NOMO-1 treated with dmso at 0.1 percent for 144 hours (cell line): ENCODE measurements around the gene PSMA3.

Source experiments
- DNase-seq: peaks from one replicate; lab custom pipeline; 2025; ENCODE audit not compliant: unreplicated experiment; lab: John Stamatoyannopoulos, UW

The PSMA3 gene

DNA sequence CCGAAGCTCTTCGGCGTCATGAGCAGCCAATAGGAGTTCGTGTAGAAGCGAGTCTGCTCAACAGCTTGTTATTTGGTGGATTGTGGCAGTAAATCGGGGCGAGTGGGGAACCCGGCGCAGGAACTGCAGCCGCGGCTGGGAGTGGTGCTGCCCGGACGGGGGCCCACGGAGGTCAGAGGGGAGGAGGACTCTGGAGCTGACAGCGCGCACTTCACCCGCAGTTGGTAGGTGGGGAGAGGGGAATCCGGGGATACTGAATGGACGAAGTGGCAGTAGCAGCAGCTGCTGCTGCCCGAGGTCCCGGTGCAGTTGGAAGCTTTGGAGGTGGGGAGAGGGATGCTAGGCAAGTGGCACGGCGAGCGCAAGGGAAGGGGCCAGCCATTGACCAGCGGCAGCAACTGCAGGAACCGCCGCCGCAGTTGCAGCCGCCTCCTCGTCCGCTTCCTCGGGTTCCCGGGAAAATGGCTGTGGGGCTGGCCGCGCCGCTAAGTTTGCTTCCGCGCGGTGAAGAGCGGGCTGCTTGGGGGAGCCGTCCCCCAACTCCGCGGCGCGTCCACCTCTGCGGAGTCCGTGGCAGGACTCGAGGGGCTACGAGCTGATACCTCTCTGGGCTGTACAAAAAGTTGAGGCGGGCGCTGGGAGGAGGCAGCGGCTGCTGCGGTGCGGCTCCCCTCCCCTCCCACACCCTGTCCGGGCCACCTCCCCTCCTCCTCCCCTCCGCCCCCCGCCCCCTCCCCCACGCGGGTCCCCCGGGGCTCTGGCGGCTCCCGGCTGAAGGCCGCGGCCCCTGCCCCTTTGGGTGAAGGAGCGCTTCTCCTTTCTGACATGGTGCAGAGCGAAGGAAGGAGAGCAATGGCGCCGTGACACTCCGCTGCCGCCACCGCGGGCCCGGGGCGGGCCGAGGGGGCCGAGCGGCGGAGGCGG, 54.1 kb downstream of the PSMA3 start, which contains the start of gene ARID4A:
Gene ARID4A (plus strand): TSS at position 79 of the 924 bp plus-strand sequence. CDS start 1,300 bp downstream, outside the sequence.
- DNase-seq, result no peak

DNA sequence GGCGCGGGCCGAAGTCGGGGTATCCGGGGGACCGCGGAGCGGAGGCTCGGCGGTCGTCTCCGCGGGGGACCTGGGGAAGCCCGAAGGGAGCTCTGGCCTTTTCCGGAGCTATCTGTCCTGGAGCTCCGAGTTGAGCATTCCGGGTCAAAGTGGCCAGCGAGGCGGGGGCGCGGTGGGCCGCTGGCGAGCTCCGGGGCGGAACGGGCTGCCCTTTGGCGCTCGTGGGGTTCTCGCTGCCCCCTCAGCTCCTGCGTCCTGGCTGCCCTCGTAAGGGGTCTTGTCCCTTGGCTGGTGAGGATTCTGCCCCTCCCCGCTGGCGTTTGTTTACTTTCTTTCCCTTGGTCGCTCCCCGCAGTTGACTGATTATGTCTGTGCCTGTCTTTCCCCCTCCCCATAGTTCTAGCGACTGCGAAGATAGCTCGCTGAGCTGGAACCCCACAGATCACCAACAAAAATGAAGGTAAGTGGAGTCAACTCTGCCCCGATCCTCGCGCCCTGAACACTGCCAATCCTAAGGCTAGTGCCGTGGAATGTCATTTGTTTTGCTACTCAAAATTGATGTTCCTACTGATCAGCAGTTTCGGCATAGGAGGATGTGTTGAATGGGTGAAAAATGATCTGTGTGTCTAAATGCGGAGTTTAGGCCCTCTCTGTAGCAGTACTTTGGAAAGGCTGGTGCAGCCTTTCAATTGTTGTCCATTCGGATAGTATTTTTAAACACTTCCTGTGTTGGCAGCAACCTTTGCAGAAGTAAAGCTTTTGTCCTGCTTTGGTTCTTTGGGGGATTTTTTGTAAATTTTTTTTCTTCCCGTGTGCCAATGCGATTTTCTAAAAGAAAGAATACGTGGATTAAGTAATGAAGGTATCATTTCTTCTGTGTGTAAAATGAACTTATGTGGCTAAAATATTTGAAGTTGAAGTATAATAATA, 55.0 kb downstream of the PSMA3 start:
- no peak for DNase-seq

DNA sequence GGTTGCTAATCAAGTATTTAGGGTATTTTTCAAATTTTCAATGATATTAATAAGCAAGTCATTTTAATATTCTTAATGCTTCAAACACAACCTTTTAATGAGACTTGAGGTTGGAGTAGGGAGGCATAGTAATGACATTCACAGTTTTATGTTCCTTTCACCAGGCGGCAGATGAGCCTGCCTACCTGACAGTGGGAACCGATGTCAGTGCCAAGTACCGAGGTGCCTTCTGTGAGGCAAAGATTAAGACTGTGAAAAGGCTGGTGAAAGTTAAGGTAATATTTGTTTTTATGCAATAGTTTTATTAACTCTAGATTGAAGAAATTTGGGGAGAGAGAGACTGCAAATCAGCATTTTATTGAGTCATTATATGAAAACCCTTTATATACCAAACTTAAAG, 56.8 kb downstream of the PSMA3 start:
- no peak for DNase-seq

DNA sequence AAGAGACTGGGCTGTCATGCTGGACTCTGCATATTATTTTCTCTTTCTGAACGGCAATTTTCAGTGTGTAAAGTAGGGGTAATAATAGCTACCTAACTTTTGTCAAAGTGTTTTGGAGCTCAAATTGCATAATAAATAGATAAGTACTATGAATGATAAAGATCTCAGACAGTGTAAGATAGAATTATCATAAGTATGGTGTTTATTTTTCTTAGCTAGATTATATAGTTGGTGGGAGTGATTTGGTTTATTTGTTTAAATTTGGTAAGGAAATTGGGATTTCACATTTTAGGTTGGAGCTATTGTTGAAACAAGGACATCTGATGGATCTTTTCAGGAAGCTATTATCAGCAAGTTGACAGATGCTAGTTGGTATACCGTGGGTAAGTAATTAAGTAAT, 61.1 kb downstream of the PSMA3 start:
- no peak for DNase-seq

DNA sequence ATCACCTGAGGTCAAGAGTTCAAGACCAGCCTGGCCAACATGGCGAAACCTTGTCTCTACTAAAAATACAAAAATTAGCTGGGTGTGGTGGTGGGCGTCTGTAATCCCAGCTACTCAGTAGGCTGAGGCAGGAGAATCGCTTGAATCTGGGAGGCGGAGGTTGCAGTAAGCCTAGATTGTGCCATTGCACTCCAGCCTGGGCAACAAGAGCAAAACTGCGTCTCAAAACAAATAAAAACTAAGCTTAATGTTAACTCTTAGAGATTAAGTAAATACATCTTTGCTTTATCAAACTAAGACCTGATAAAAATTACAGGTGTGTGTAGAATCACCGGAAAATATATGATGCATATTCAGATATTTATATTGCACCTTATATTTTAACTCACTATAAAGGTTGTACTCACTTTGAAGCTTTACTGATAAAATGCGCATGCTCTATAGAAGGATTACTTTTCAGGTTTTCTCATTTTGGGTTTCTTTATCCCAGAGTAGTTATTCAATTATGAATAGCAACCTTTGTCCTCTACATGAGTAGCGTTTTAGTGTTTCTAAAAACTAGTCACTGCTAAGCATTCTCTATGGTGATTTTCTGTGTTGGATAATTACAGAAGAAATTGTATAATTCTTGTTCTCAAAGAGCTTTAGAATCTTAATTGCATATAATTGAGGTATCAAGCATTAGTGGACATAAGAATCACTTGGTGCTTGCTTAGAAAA, 63.1 kb downstream of the PSMA3 start:
- no peak for DNase-seq

DNA sequence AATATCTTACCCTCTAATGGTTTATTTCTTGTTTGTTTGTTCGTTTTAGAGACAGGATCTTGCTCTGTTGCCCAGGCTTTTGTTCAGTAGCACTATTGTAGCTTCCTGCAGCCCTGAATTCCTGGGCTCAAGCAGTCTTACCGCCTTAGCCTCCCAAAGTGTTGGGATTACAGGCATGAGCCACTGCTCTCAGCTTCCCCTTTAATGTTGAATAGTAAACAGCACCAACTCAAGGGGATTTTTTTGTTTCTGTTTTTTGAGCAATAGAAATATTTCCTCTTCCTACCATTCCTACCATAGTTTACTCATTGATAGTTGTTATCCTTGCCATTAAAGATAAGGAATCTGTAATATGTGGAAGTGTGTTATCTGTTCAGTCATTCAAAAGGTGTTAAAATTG, 64.4 kb downstream of the PSMA3 start:
- DNase-seq, result no peak

DNA sequence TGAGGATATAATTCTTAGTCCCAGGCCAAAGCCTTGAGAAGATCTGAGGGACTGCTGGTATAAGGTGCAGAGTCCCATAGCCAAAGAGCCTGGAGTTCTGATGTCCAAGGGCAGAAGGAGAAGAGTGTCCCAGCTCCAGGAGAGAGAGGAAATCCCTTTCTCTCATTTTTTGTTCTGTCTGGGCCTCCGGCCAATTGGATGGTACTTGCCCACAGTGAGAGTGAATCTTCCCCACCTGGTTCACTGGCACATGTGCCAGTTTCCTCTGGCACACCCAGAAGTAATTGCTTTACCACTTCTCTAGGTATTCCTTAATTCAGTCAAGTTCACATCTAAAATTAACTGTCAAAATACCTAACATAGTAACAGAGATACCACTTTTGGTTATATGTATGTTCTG, 69.1 kb downstream of the PSMA3 start:
- DNase-seq, result no peak

DNA sequence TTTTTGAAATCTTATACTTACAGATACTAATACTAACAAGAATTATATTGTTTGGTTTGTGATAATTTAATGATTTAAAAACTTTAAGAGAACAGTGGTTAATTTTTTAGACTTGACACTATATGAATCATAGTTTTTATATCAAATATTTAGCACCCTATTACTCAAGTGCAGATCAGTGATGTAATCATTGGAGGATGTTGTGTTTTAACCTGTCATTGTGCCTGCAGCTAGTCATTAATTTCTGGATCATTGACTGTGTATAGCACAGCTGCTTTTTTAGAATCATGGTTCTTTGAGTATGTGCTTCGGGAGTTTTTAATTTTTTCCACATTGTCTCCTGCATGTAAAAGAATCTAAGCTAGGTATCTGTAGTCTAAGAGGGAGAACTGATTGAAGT, 71.0 kb downstream of the PSMA3 start:
- no peak for DNase-seq
